Mesodermal cell (in vitro differentiated cells): ENCODE measurements around the gene SSR2.
"Not testable (repeated sequence)": the region's sequence is repeated elsewhere in the genome, so short reads cannot be mapped to it uniquely, and the experiment has no call there.

Experiments
- H3K27ac ChIP-seq: 2 replicates; pipeline ENCODE4 v1.7.0; 2013; ENCODE audit warnings: mild to moderate bottlenecking, low read depth, low read length, moderate library complexity; ENCODE audit not compliant: severe bottlenecking
- H3K36me3 ChIP-seq: 2 replicates; pipeline ENCODE4 v1.7.1; 2013; ENCODE audit warnings: mild to moderate bottlenecking, low read length, moderate library complexity; ENCODE audit not compliant: control insufficient read depth, insufficient read depth
- H3K4me1 ChIP-seq: one replicate; pipeline ENCODE4 v1.7.1; 2013; ENCODE audit warnings: mild to moderate bottlenecking, low read length; ENCODE audit not compliant: insufficient read depth, control insufficient read depth, poor library complexity, severe bottlenecking
- H3K4me3 ChIP-seq: 2 replicates; pipeline ENCODE4 v1.7.0; 2013; ENCODE audit warnings: low read length, control low read depth, mild to moderate bottlenecking; ENCODE audit not compliant: insufficient read depth, poor library complexity, severe bottlenecking; ENCODE audit errors: extremely low read depth
- H3K9me3 ChIP-seq: 2 replicates; pipeline ENCODE4 v1.7.1; 2013; ENCODE audit warnings: mild to moderate bottlenecking, low read length, moderate library complexity; ENCODE audit not compliant: control insufficient read depth
- WGBS, 2 experiments: methylation state at CpG; one replicate each; pipeline ENCODE4 v1.1.5; 2013; ENCODE audit warnings: missing lambda C conversion rate in 2 of 2; ENCODE audit not compliant: insufficient coverage in 2 of 2; 5-methylcytosine and 5-hydroxymethylcytosine counted together

The SSR2 gene

GRCh38 chr1:156042828-156043227 is 22.1 kb upstream of the SSR2 start:
- Histone ChIP-seq H3K4me3 (no peak overlapping the region), H3K27ac (no peak overlapping the region), H3K9me3 (no peaks in the 10 kb centered on the region), H3K4me1 (no peaks in the 10 kb centered on the region), H3K36me3 (peaks cover 77% of the 10 kb centered on the region)
- 76 to 92% methylated on average over 2 of the region's 3 CpGs for WGBS, 2 experiments

GRCh38 chr1:156034991-156035390 is 14.2 kb upstream of the SSR2 start:
- H3K27ac ChIP-seq = not testable (repeated sequence)
- WGBS, 2 experiments = 90 to 100% methylated on average over 1 to 2 of the region's 4 CpGs

GRCh38 chr1:156033011-156033410 is 12.3 kb upstream of the SSR2 start:
- no peaks in the 10 kb centered on the region for H3K9me3 ChIP-seq
- H3K27ac ChIP-seq = no peak overlapping the region
- 86 to 99% methylated on average over 5 to 6 of the region's 6 CpGs for whole genome bisulfite sequencing, 2 experiments
- H3K4me3 ChIP-seq = no peak overlapping the region
- H3K4me1 ChIP-seq = no peaks in the 10 kb centered on the region
- H3K36me3 ChIP-seq = peaks cover 13% of the 10 kb centered on the region

More at GRCh38 chr1:156034991-156035390, 14.2 kb upstream of the SSR2 start:
- not testable (repeated sequence) for H3K4me1 ChIP-seq, H3K4me3 ChIP-seq, H3K9me3 ChIP-seq
- peaks cover 28% of the 10 kb centered on the region for H3K36me3 ChIP-seq

GRCh38 chr1:156026588-156026987 is 5.8 kb upstream of the SSR2 start:
- 100% methylated on average over 2 of the region's 4 CpGs; no CpG with 5 or more reads in 1 of the 2 experiments for WGBS, 2 experiments
- H3K4me3 ChIP-seq = no peak overlapping the region

GRCh38 chr1:156025876-156026275 is 5.1 kb upstream of the SSR2 start:
- WGBS, 2 experiments = 11 to 18% methylated on average over 7 to 9 of the region's 9 CpGs
- Histone ChIP-seq H3K9me3 (no peaks in the 10 kb centered on the region), H3K27ac (no peak overlapping the region), H3K4me3 (no peak overlapping the region), H3K36me3 (no peaks in the 10 kb centered on the region), H3K4me1 (peaks cover 4% of the 10 kb centered on the region)

More at GRCh38 chr1:156026588-156026987, 5.8 kb upstream of the SSR2 start:
- Histone ChIP-seq H3K27ac (no peak overlapping the region), H3K4me1 (no peaks in the 10 kb centered on the region), H3K9me3 (no peaks in the 10 kb centered on the region), H3K36me3 (no peaks in the 10 kb centered on the region)

GRCh38 chr1:156024801-156025200 is 4.0 kb upstream of the SSR2 start:
- H3K9me3 ChIP-seq = no peaks in the 10 kb centered on the region
- H3K36me3 ChIP-seq = peaks cover 1% of the 10 kb centered on the region
- peaks cover 4% of the 10 kb centered on the region for H3K4me1 ChIP-seq
- no peak overlapping the region for H3K4me3 ChIP-seq
- no peak overlapping the region for H3K27ac ChIP-seq
- 71 to 98% methylated on average over 1 to 5 of the region's 5 CpGs for whole genome bisulfite sequencing, 2 experiments

- Histone ChIP-seq H3K4me1 (peaks cover 8% of the 10 kb centered on the region), H3K9me3 (no peaks in the 10 kb centered on the region), H3K27ac (no peak overlapping the region), H3K4me3 (no peak overlapping the region), H3K36me3 (peaks cover 30% of the 10 kb centered on the region)
- WGBS, 2 experiments = 64 to 100% methylated on average over 1 of the region's 2 CpGs
Observed at GRCh38 chr1:156021954-156022353, 1.2 kb upstream of the SSR2 start.

- Histone ChIP-seq H3K9me3 (no peaks in the 10 kb centered on the region), H3K36me3 (peaks cover 39% of the 10 kb centered on the region), H3K4me3 (peak overlapping the region; percentile 67), H3K4me1 (peaks cover 8% of the 10 kb centered on the region), H3K27ac (no peak overlapping the region)
- WGBS, 2 experiments = 11 to 33% methylated on average over 3 to 4 of the region's 4 CpGs
Observed at GRCh38 chr1:156021093-156021428, 310 bp upstream of the SSR2 start.

- no peak overlapping the region for H3K27ac ChIP-seq
- 63 to 71% methylated on average over 8 of the region's 8 CpGs for WGBS, 2 experiments
- H3K9me3 ChIP-seq = no peaks in the 10 kb centered on the region
- H3K4me1 ChIP-seq = peaks cover 8% of the 10 kb centered on the region
- peaks cover 48% of the 10 kb centered on the region for H3K36me3 ChIP-seq
- H3K4me3 ChIP-seq = peak overlapping the region; percentile 67
Observed at GRCh38 chr1:156019946-156020292, 832 bp downstream of the SSR2 start.

GRCh38 chr1:156014829-156015228 is 5.9 kb downstream of the SSR2 start:
- no peaks in the 10 kb centered on the region for H3K9me3 ChIP-seq
- peaks cover 98% of the 10 kb centered on the region for H3K36me3 ChIP-seq
- H3K4me1 ChIP-seq = peaks cover 4% of the 10 kb centered on the region
- no peak overlapping the region for H3K4me3 ChIP-seq
- H3K27ac ChIP-seq = no peak overlapping the region
- WGBS, 2 experiments = 95% methylated on average over 6 of the region's 7 CpGs

- no peak overlapping the region for H3K4me3 ChIP-seq
- 93 to 100% methylated on average over 1 to 3 of the region's 4 CpGs for WGBS, 2 experiments
- H3K27ac ChIP-seq = no peak overlapping the region
- no peaks in the 10 kb centered on the region for H3K4me1 ChIP-seq
- H3K36me3 ChIP-seq = peaks cover 86% of the 10 kb centered on the region
- H3K9me3 ChIP-seq = no peaks in the 10 kb centered on the region
Observed at GRCh38 chr1:156012051-156012817, 8.5 kb downstream of the SSR2 start.
